ENCODE measurements around the gene INSYN2B.

GRCh38 chr5:169938439-169938838 is 41.9 kb downstream of the INSYN2B start:
- TF ChIP-seq EZH2 (IDR thresholded peaks at IDR 0.05; ENCODE audit: insufficient read depth, poor library complexity, severe bottlenecking) (no peak), EZH2phosphoT487 (IDR thresholded peaks at IDR 0.05; ENCODE audit: insufficient read depth, low read depth) (no peak)

All from GM23248 (cell line).